Lower leg skin (tissue), 3 donors: Measurements from ENCODE around the gene PABPN1L.

ENCODE experiments used
- CTCF ChIP-seq, 3 donors: fragments of 450-650 bp; IDR thresholded peaks; one replicate each; pipeline ENCODE4 v1.5.1; 2016; ENCODE audit warnings: antibody characterized with exemption in 3 of 3, mild to moderate bottlenecking in 3 of 3, moderate library complexity in 2 of 3
- POLR2A ChIP-seq, 2 donors: fragments of 450-650 bp; IDR thresholded peaks; one replicate each; pipeline ENCODE4 v1.6.1; 2016 to 2017; ENCODE audit warnings: antibody characterized with exemption in 2 of 2, mild to moderate bottlenecking in 1 of 2, moderate library complexity in 1 of 2

GRCh38 chr16:88848557-88848956, 17.9 kb downstream of the PABPN1L start:
- TF ChIP-seq CTCF (IDR thresholded peaks at IDR 0.05): no peak
- TF ChIP-seq POLR2A (IDR thresholded peaks at IDR 0.05): no peak
